Measurements from ENCODE around the gene CCDC14. TPM values are rescaled to one million over a fixed set of nuclear protein-coding genes. Genes with fewer than 3 reads are reported as not detected.
"Not testable (repeated sequence)": the region's sequence is repeated elsewhere in the genome, so short reads cannot be mapped to it uniquely, and the experiment has no call there.

CCDC14 gene
- total RNA-seq, 4 donors from 2014 or later: 7.7 to 28.4 (median 26.8) TPM

GRCh38 chr3:123907720-123908119, 53.3 kb downstream of the CCDC14 start:
- no peak overlapping the region for H3K4me3 ChIP-seq
- peaks cover 0 to 4% (median 0%) of the 10 kb centered on the region in 4 donors for H3K27me3 ChIP-seq
- intact Hi-C loops (cut with DNase I): no loop called here
- 49 to 55% methylated on average over 2 of the region's 2 CpGs for WGBS, 2 donors
- H3K27ac ChIP-seq: no peak overlapping the region
- no peaks in the 10 kb centered on the region for H3K9me3 ChIP-seq
- no peak for DNase-seq
- TF ChIP-seq, protein P1, sequence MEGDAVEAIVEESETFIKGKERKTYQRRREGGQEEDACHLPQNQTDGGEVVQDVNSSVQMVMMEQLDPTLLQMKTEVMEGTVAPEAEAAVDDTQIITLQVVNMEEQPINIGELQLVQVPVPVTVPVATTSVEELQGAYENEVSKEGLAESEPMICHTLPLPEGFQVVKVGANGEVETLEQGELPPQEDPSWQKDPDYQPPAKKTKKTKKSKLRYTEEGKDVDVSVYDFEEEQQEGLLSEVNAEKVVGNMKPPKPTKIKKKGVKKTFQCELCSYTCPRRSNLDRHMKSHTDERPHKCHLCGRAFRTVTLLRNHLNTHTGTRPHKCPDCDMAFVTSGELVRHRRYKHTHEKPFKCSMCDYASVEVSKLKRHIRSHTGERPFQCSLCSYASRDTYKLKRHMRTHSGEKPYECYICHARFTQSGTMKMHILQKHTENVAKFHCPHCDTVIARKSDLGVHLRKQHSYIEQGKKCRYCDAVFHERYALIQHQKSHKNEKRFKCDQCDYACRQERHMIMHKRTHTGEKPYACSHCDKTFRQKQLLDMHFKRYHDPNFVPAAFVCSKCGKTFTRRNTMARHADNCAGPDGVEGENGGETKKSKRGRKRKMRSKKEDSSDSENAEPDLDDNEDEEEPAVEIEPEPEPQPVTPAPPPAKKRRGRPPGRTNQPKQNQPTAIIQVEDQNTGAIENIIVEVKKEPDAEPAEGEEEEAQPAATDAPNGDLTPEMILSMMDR (IDR thresholded peaks at IDR 0.05): no peak
- TF ChIP-seq POLR2A (IDR thresholded peaks at IDR 0.05): no peak
- H3K4me1 ChIP-seq: no peaks in the 10 kb centered on the region
- H3K36me3 ChIP-seq: no peaks in the 10 kb centered on the region

- no peaks in the 10 kb centered on the region for H3K9me3 ChIP-seq
- H3K4me1 ChIP-seq: no peaks in the 10 kb centered on the region
- WGBS, 2 donors: 70 to 80% methylated on average over 5 of the region's 5 CpGs
- no peak overlapping the region for H3K4me3 ChIP-seq
- peaks cover 0 to 10% (median 0%) of the 10 kb centered on the region in 4 donors for H3K27me3 ChIP-seq
- H3K36me3 ChIP-seq: no peaks in the 10 kb centered on the region
- TF ChIP-seq POLR2A (IDR thresholded peaks at IDR 0.05): no peak
- TF ChIP-seq, protein P1 (IDR thresholded peaks at IDR 0.05): no peak
- DNase-seq: no peak
- H3K27ac ChIP-seq: no peak overlapping the region
- intact Hi-C loops (cut with DNase I): no loop called here
Measured at GRCh38 chr3:123899300-123899865, 61.6 kb downstream of the CCDC14 start.

GRCh38 chr3:123893012-123893411, 68.0 kb downstream of the CCDC14 start:
- WGBS, 2 donors: 84 to 86% methylated on average over 1 of the region's 1 CpG
- H3K4me1 ChIP-seq: no peaks in the 10 kb centered on the region
- TF ChIP-seq, protein P1 (IDR thresholded peaks at IDR 0.05): no peak
- no peak for TF ChIP-seq POLR2A (IDR thresholded peaks at IDR 0.05)
- H3K27me3 ChIP-seq: no peaks in the 10 kb centered on the region
- H3K4me3 ChIP-seq: no peak overlapping the region
- no peak for DNase-seq
- no peaks in the 10 kb centered on the region for H3K36me3 ChIP-seq
- intact Hi-C loops (cut with DNase I): no loop called here
- H3K27ac ChIP-seq: no peak overlapping the region
- H3K9me3 ChIP-seq: peaks cover 0 to 20% (median 3%) of the 10 kb centered on the region in 3 donors

DNA sequence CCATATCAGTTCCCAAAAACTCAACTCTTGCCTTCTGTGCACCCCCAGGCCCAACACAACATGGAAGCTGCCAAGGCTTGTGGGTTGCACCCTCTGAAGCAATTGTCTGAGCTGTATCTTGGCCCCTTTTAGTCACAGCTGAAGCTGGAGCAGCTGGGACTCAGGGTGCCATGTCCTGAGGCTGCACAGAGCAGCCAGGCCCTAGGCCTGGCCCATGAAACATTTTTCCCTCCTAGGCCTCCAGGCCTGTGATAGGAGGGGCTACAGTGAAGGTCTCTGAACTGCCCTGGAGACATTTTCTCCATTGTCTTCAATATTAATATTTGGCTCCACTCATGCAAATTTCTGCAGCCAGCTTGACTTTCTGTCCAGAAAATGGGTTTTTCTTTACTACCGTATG, 68.8 kb downstream of the CCDC14 start:
- Histone ChIP-seq H3K9me3 (peaks cover 0 to 20% (median 3%) of the 10 kb centered on the region in 3 donors), H3K4me1 (no peaks in the 10 kb centered on the region), H3K36me3 (no peaks in the 10 kb centered on the region), H3K27ac (no peak overlapping the region), H3K4me3 (no peak overlapping the region), H3K27me3 (peaks cover 0 to 5% (median 0%) of the 10 kb centered on the region in 4 donors)
- DNase-seq: no peak
- no peak for TF ChIP-seq POLR2A (IDR thresholded peaks at IDR 0.05)
- TF ChIP-seq, protein P1 (IDR thresholded peaks at IDR 0.05): no peak
- 5 to 6% methylated on average over 1 of the region's 1 CpG for WGBS, 2 donors
- intact Hi-C loops (cut with DNase I): no loop called here

DNA sequence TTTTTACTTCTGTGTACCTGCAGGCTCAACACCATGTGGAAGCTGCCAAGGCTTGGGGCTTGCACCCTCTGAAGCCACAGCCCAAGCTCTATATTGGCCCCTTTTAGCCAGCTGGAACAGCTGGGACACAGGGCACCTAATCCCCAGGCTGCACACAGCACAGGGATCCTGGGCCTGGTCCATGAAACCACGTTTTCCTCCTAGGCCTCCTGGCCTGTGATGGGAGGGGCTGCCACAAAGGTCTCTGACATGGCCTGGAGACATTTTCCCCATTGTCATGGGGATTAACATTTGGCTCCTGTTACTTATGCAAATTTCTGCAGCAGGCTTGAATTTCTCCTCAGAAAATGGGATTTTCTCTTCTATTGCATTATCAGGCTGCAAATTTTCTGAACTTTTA, 70.0 kb downstream of the CCDC14 start:
- intact Hi-C loops (cut with DNase I); H3K27ac ChIP-seq; DNase-seq; H3K4me3 ChIP-seq; H3K36me3 ChIP-seq; H3K4me1 ChIP-seq: not testable (repeated sequence)
- Histone ChIP-seq H3K9me3 (peaks cover 0 to 20% (median 3%) of the 10 kb centered on the region in 3 donors), H3K27me3 (peaks cover 0 to 17% (median 0%) of the 10 kb centered on the region in 4 donors)
- 13 to 35% methylated on average over 1 of the region's 1 CpG for WGBS, 2 donors

DNA sequence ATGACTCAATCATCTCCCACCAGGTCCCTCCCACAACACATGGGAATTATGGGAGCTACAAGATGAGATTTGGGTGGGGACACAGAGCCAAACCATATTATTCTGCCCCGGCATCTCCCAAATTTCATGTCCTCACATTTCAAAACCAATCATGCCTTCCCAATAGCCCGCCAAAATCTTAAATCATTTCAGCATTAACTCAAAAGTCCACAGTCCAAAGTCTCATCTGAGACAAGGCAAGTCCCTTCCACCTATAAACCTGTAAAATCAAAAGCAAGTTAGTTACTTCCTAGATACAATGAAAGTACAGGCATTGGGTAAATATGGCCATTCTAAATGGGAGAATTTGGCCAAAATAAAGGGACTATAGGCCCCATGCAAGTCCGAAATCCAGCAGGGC, 70.9 kb downstream of the CCDC14 start:
- WGBS, 2 donors: 82 to 97% methylated on average over 3 of the region's 3 CpGs
- intact Hi-C loops (cut with DNase I); DNase-seq: not testable (repeated sequence)

More for the DNA sequence above, 70.9 kb downstream of the CCDC14 start:
- peaks cover 0 to 25% (median 0%) of the 10 kb centered on the region in 4 donors for H3K27me3 ChIP-seq
- not testable (repeated sequence) for H3K4me3 ChIP-seq, H3K36me3 ChIP-seq, H3K4me1 ChIP-seq, H3K27ac ChIP-seq
- peaks cover 0 to 20% (median 3%) of the 10 kb centered on the region in 3 donors for H3K9me3 ChIP-seq

Data from esophagus squamous epithelium (tissue), 5 donors.